Activated B cell treated with CpG ODN at 0.5 μM for 24 hours (primary cell): ENCODE data around the gene TNFRSF18. TPM values are rescaled to one million over a fixed set of nuclear protein-coding genes. Genes with fewer than 3 reads are reported as not detected.

Experiments
- ATAC-seq: fragments of 200-7000 bp; cut with Tn5 transposase; one replicate; pipeline ENCODE4 v1.10.0; 2021; ENCODE audit warnings: low read depth, mild to moderate bottlenecking, moderate library complexity
- CTCF ChIA-PET: fragments of 350-600 bp; sonication (Branson Sonifier 250); formaldehyde crosslinking; loops from one replicate; lab custom pipeline; 2021; ENCODE audit warnings: antibody characterized with exemption; lab: Charles Lee
- POLR2A ChIA-PET: fragments of 350-600 bp; sonication (Branson Sonifier 250); formaldehyde crosslinking; loops from one replicate; lab custom pipeline; 2021; ENCODE audit warnings: antibody characterized with exemption; lab: Charles Lee
- DNase-seq: peaks from one replicate; pipeline ENCODE4 v3.0.0; 2022
- H3K27ac Mint-ChIP-seq: one replicate; pipeline ENCODE4 v1.8.0; 2020; ENCODE audit warnings: mixed read lengths
- H3K27me3 Mint-ChIP-seq: one replicate; pipeline ENCODE4 v1.8.0; 2021; ENCODE audit warnings: mixed read lengths
- H3K36me3 Mint-ChIP-seq: one replicate; pipeline ENCODE4 v1.8.0; 2021; ENCODE audit warnings: low read depth, mixed read lengths
- H3K4me1 Mint-ChIP-seq: one replicate; pipeline ENCODE4 v1.8.0; 2021; ENCODE audit warnings: mixed read lengths
- H3K4me3 Mint-ChIP-seq: one replicate; pipeline ENCODE4 v1.8.0; 2020; ENCODE audit warnings: mild to moderate bottlenecking, mixed read lengths
- H3K9me3 Mint-ChIP-seq: one replicate; pipeline ENCODE4 v1.8.0; 2020; ENCODE audit warnings: mixed read lengths
- CTCF ChIP-seq: fragments of 200-600 bp; IDR thresholded peaks from one replicate; pipeline ENCODE4 v1.8.0; 2022; ENCODE audit warnings: antibody characterized with exemption, mild to moderate bottlenecking
- intact Hi-C: fragments of 100-400 bp; cut with micrococcal nuclease; formaldehyde crosslinking; loops from one replicate; pipeline ENCODE4 v1.15.1; 2024
- total RNA-seq: library from RNA; stranded (reverse); gene quantifications from 2 replicates; pipeline ENCODE4 v1.2.3, GENCODE V29; 2022

Gene TNFRSF18
- total RNA-seq, 1 donor from 2014 or later: 37.5 TPM

DNA sequence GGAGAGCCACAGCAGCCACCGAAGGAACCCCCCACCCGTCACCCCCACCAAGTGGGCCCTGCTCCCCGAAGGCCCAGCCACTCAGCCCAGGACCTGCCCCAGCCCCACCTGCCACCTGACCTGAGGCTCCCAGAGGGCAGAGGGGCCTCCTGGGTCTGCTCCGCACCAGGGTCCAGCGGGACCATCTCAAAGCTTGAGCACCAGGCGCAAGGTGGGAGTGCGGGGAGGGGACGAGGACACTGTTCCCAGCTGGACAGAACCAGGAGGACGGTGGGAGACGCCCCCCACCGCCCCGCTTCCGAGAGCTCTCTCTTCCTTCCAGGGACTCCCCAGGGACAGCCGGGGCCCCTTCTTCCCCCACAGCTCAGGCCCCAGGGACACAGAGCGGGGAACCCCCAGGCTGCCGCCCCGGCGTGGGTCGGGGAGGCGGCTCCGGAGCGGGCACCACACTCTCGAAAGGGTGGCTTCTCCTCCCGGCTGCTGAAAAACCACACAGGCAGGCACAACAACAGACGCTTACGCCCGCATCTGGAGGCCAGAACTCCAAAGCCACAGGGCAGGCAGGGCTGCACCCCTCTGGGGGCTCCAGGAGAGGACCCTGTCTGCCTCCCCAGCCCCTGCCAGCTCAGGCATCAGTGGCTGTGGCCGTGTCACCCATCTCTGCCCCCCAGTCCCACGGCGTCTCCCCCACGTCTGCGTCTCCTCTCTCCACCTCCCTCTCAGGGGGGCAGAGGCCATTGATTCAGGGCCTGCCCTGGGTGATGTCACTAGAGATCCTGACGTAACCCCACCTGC lies 34.6 kb downstream of the TNFRSF18 start:
- Mint-ChIP-seq H3K9me3 (no peaks in the 10 kb centered on the region), H3K27me3 (peaks cover 6% of the 10 kb centered on the region), H3K4me3 (peak overlapping the region; percentile 74), H3K27ac (peak overlapping the region; percentile 77), H3K36me3 (no peaks in the 10 kb centered on the region), H3K4me1 (peaks cover 49% of the 10 kb centered on the region)
- ChIA-PET CTCF (interaction anchor here (0.6 to 1.1 kb wide), 3 partner anchors 49 to 108 kb away, joined by 3 to 6 read pairs (median 3); no protein-coding TSS in a partner anchor), POLR2A (interaction anchor here (0.6 to 4.2 kb wide), 10 partner anchors 13 to 108 kb away, joined by 3 to 49 read pairs (median 4); partner anchors contain the start of gene TNFRSF18)
- DNase-seq (peak; percentile 83), ATAC-seq (peak; percentile 89)
- intact Hi-C loops: loop anchor here (2.0 kb wide), 5 partner anchors 13 to 37 kb away; no protein-coding TSS in a partner anchor
- no peak for TF ChIP-seq CTCF

GRCh38 chr1:1171161-1171545 lies 35.2 kb downstream of the TNFRSF18 start:
- H3K27ac Mint-ChIP-seq: no peak overlapping the region
- DNase-seq: peak; percentile 30
- POLR2A ChIA-PET: interaction anchor here (0.5 to 4.2 kb wide), 12 partner anchors 13 to 107 kb away, joined by 3 to 49 read pairs (median 4); partner anchors contain the start of genes TNFRSF18 and UBE2J2

DNA sequence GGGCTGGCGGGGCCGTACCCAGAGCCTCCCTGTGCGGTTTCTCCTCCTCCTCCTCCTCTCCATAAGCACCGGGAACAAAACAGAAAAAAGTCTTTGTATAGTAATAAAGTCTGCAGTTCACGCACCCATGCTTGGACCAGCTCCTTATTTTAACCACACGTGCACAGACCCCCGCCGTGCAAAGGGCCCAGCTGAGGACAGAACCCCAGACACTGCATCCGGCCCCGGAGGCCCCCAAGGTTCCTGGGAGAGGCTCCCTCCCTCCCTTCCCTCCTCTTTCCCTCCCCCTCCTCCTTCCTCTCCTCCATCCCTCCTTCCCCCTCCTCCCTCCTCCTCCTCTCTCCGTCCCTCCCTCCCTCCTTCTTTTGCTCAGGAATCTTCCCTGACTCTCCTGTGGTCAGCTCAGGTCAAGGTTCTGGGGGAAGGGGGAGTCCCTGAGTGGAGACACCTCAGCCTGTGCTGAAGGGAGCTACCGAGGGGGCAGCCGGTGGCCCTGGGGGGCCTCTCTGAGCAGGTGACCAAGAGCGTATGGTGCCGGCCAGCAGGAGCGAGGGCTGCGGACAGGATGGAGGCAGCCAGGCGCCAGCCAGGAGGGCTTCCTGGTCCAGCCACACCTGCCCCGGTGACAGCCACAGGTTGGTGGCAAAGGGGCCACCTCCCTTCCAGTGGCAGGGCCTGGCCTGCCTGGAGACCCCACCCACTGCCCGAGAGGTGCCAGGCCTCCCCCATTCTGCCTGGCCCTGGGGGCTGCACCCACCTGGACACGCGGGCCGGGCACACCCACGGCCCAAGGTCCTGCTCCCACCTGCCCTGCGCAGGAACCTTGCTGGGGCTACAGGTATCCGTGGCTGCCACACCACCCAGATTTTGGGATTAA lies 35.9 kb downstream of the TNFRSF18 start:
- Mint-ChIP-seq H3K36me3 (no peaks in the 10 kb centered on the region), H3K27ac (no peak overlapping the region), H3K4me3 (peak overlapping the region; percentile 73), H3K4me1 (peaks cover 46% of the 10 kb centered on the region), H3K9me3 (no peaks in the 10 kb centered on the region), H3K27me3 (peaks cover 1% of the 10 kb centered on the region)
- ATAC-seq: no peak
- ChIA-PET POLR2A (interaction anchor here (0.5 to 4.2 kb wide), 11 partner anchors 12 to 131 kb away, joined by 3 to 49 read pairs (median 4); partner anchors contain the start of gene UBE2J2), CTCF (interaction anchor here (0.8 to 2.2 kb wide), 3 partner anchors 19 to 48 kb away, joined by 3 to 5 read pairs (median 3); no protein-coding TSS in a partner anchor)
- intact Hi-C loops: loop anchor here (2.0 kb wide), 4 partner anchors 26 to 38 kb away; no protein-coding TSS in a partner anchor
- DNase-seq: peak; percentile 27
- no peak for TF ChIP-seq CTCF

More at GRCh38 chr1:1171161-1171545, 35.2 kb downstream of the TNFRSF18 start:
- ATAC-seq: no peak
- Mint-ChIP-seq H3K4me3 (peak overlapping the region; percentile 52), H3K36me3 (no peaks in the 10 kb centered on the region), H3K27me3 (peaks cover 6% of the 10 kb centered on the region), H3K9me3 (no peaks in the 10 kb centered on the region), H3K4me1 (peaks cover 49% of the 10 kb centered on the region)
- intact Hi-C loops: loop anchor here (2.0 kb wide), 4 partner anchors 26 to 38 kb away; no protein-coding TSS in a partner anchor
- CTCF ChIA-PET: interaction anchor here (0.6 to 1.1 kb wide), 2 partner anchors 49 to 73 kb away, joined by 3 to 6 read pairs; no protein-coding TSS in a partner anchor
- no peak for TF ChIP-seq CTCF

DNA sequence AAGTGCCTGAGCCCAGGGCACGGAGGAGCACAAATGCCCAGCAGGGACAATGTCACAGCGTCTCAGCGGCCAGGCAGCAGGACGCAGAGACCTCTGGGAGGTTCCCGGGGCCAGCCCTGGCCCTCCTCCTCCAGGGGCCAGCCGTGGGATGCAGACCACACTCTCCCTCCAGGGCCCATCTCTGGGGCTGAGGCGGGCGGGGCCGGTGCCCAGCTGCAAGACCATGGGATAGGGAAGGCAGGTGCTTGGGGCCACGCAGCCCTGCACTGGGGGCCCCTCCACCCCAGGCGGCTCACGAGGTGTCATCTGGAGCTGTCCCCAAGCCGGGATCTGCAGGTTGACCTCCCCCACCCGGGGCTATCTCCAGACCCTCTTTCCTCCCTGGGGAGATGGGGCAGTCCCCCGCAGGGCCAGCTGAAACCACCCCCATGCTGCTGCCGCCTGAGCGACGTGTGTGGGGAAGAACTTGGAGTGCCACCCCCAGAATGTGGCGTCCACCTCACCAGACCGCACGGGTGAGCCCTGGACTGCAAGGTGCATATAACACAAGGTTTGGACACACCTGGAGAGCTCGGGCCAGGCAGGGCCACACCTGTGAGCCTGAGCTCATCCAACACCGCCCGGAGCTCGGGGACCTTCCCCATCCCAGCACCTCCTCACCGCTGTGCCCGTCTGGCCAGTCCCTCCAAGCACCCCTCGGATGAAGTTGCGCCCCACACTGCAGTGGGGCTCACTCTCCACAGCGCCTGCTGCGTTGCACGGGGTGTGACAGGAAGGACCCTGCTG lies 36.8 kb downstream of the TNFRSF18 start:
- no peaks in the 10 kb centered on the region for H3K36me3 Mint-ChIP-seq
- peaks cover 41% of the 10 kb centered on the region for H3K4me1 Mint-ChIP-seq
- ChIA-PET POLR2A (interaction anchor here (0.5 to 4.2 kb wide), 8 partner anchors 11 to 130 kb away, joined by 3 to 49 read pairs (median 4); no protein-coding TSS in a partner anchor), CTCF (interaction anchor here (0.8 to 2.2 kb wide), 3 partner anchors 18 to 47 kb away, joined by 3 to 5 read pairs (median 3); no protein-coding TSS in a partner anchor)
- no peak for ATAC-seq
- H3K4me3 Mint-ChIP-seq: peak overlapping the region; percentile 73
- H3K27me3 Mint-ChIP-seq: no peaks in the 10 kb centered on the region
- no peak for TF ChIP-seq CTCF
- H3K27ac Mint-ChIP-seq: no peak overlapping the region
- intact Hi-C loops: loop anchor here (2.0 kb wide), 4 partner anchors 25 to 39 kb away; no protein-coding TSS in a partner anchor
- DNase-seq: peak; percentile 30
- H3K9me3 Mint-ChIP-seq: no peaks in the 10 kb centered on the region
